HL-60 (cell line): Measurements from ENCODE around the gene INPP5K.

Experiments used
- CTCF ChIP-seq: IDR thresholded peaks from one replicate; pipeline ENCODE4 v1.5.1; 2011; ENCODE audit warnings: low read length, control low read depth, inconsistent platforms; ENCODE audit not compliant: insufficient read depth
- POLR2AphosphoS5 ChIP-seq: IDR thresholded peaks from 2 replicates; pipeline ENCODE4 v1.6.1; 2012; ENCODE audit warnings: low read depth

GRCh38 chr17:1481736-1482135 lies 34.7 kb downstream of the INPP5K start:
- TF ChIP-seq CTCF, result no peak
- TF ChIP-seq POLR2AphosphoS5, result no peak
